A673 (cell line): Measurements from ENCODE around the gene CDH23. TPM values are rescaled to one million over a fixed set of nuclear protein-coding genes. Genes with fewer than 3 reads are reported as not detected.

Experiments used
- BruUV-seq: library from RNA; stranded (reverse); fragments of 400-500 nt; replicated peaks from 2 replicates; lab custom pipeline; 2021; lab: Mats Ljungman, UMichigan
- CTCF ChIA-PET: fragments of 300-600 bp; sonication (Branson Sonifier 250); formaldehyde crosslinking; loops from one replicate; lab custom pipeline; 2022; ENCODE audit warnings: antibody characterized with exemption; lab: Charles Lee
- POLR2A ChIA-PET: fragments of 300-600 bp; sonication (Branson Sonifier 250); formaldehyde crosslinking; loops from one replicate; lab custom pipeline; 2022; ENCODE audit warnings: antibody characterized with exemption; ENCODE audit not compliant: low non-redundant PET; lab: Charles Lee
- DNase-seq: peaks from one replicate; pipeline ENCODE4 v3.0.0-alpha.2; 2015; ENCODE audit warnings: low spot score
- H3K27ac ChIP-seq: fragments of 200-600 bp; sonication (generic); 2 replicates; pipeline ENCODE4 v1.5.1; 2016; ENCODE audit warnings: mixed run types, low read depth, mild to moderate bottlenecking, mixed read lengths, antibody characterized with exemption, low read length; ENCODE audit not compliant: poor library complexity, severe bottlenecking
- H3K27me3 ChIP-seq: fragments of 200-600 bp; sonication (generic); replicated peaks from 2 replicates; pipeline ENCODE4 v1.6.1; 2017; ENCODE audit warnings: mixed run types, low read depth, mild to moderate bottlenecking, mixed read lengths, antibody characterized with exemption, low read length; ENCODE audit not compliant: insufficient read depth, poor library complexity
- H3K36me3 ChIP-seq: fragments of 200-600 bp; sonication (generic); 2 replicates; pipeline ENCODE4 v1.6.1; 2016; ENCODE audit warnings: mixed run types, mild to moderate bottlenecking, mixed read lengths, antibody characterized with exemption, low read length; ENCODE audit not compliant: insufficient read depth, poor library complexity, severe bottlenecking
- H3K4me1 ChIP-seq: fragments of 200-600 bp; sonication (generic); 2 replicates; pipeline ENCODE4 v1.6.1; 2017; ENCODE audit warnings: mixed run types, mild to moderate bottlenecking, mixed read lengths, antibody characterized with exemption, low read length; ENCODE audit not compliant: insufficient read depth, poor library complexity, severe bottlenecking
- H3K4me3 ChIP-seq: fragments of 200-600 bp; sonication (generic); 2 replicates; pipeline ENCODE4 v1.5.1; 2016; ENCODE audit warnings: low read depth, mixed run types, mild to moderate bottlenecking, mixed read lengths, low read length; ENCODE audit not compliant: poor library complexity, severe bottlenecking
- H3K9me3 ChIP-seq: fragments of 200-600 bp; sonication (generic); 2 replicates; pipeline ENCODE4 v1.6.1; 2016; ENCODE audit warnings: mixed run types, low read depth, mild to moderate bottlenecking, mixed read lengths, antibody characterized with exemption, low read length; ENCODE audit not compliant: poor library complexity, severe bottlenecking
- CTCF ChIP-seq: fragments of 300-800, 200-600 bp; sonication (generic); conservative IDR thresholded peaks from 2 replicates; pipeline ENCODE4 v1.5.1; 2017; ENCODE audit warnings: low read depth, mild to moderate bottlenecking, antibody characterized with exemption, low read length, moderate library complexity, mixed read lengths
- EZH2 ChIP-seq: fragments of 200-600 bp; sonication (generic); IDR thresholded peaks from 2 replicates; pipeline ENCODE4 v1.6.1; 2017; ENCODE audit warnings: borderline replicate concordance, low read depth, mild to moderate bottlenecking, mixed read lengths, antibody characterized with exemption, low read length; ENCODE audit not compliant: poor library complexity, severe bottlenecking
- intact Hi-C: fragments of 100-400 bp; cut with micrococcal nuclease; formaldehyde crosslinking; loops from one replicate; pipeline ENCODE4 v1.10.0; 2022; ENCODE audit not compliant: unreplicated experiment
- total RNA-seq: library from RNA; stranded (reverse); gene quantifications from 2 replicates; pipeline ENCODE4 v1.2.3, GENCODE V29; 2021

Gene CDH23
- total RNA-seq, 1 experiment from 2014 or later = 49.7 TPM

- DNase-seq = no peak
- POLR2A ChIA-PET = no interaction called here
- Histone ChIP-seq H3K4me1 (no peaks in the 10 kb centered on the region), H3K4me3 (no peak overlapping the region), H3K27me3 (no peaks in the 10 kb centered on the region), H3K36me3 (peaks cover 3% of the 10 kb centered on the region), H3K9me3 (no peaks in the 10 kb centered on the region), H3K27ac (no peak overlapping the region)
- intact Hi-C loops = no loop called here
- BruUV-seq = no TSS peak
- TF ChIP-seq CTCF (no peak), EZH2 (no peak)
- CTCF ChIA-PET = no interaction called here
Observed at GRCh38 chr10:71516890-71517289, 120.2 kb downstream of the CDH23 start.

- no peaks in the 10 kb centered on the region for H3K4me1 ChIP-seq
- intact Hi-C loops = no loop called here
- POLR2A ChIA-PET = interaction anchor here (0.6 kb wide), 1 partner anchor 758 kb away, joined by 3 read pairs; no protein-coding TSS in a partner anchor
Observed at GRCh38 chr10:71517298-71518169, 120.8 kb downstream of the CDH23 start.

GRCh38 chr10:71520042-71520441 is 123.3 kb downstream of the CDH23 start:
- CTCF ChIA-PET = no interaction called here
- Histone ChIP-seq H3K4me1 (no peaks in the 10 kb centered on the region), H3K27me3 (no peaks in the 10 kb centered on the region), H3K27ac (no peak overlapping the region), H3K4me3 (no peak overlapping the region), H3K36me3 (peaks cover 3% of the 10 kb centered on the region), H3K9me3 (no peaks in the 10 kb centered on the region)
- POLR2A ChIA-PET = no interaction called here
- no TSS peak for BruUV-seq
- intact Hi-C loops = no loop called here
- TF ChIP-seq EZH2 (no peak), CTCF (no peak)
- DNase-seq = no peak

More at GRCh38 chr10:71517298-71518169, 120.8 kb downstream of the CDH23 start:
- Histone ChIP-seq H3K27me3 (no peaks in the 10 kb centered on the region), H3K27ac (no peak overlapping the region), H3K4me3 (no peak overlapping the region), H3K9me3 (no peaks in the 10 kb centered on the region), H3K36me3 (peaks cover 3% of the 10 kb centered on the region)
- no TSS peak for BruUV-seq
- CTCF ChIA-PET = no interaction called here
- TF ChIP-seq EZH2 = no peak
- no peak for TF ChIP-seq CTCF
- no peak for DNase-seq
